Measurements from ENCODE around the gene PIWIL1.

PIWIL1 gene

GRCh38 chr12:130391186-130391585, 53.5 kb downstream of the PIWIL1 start:
- H3K9me3 ChIP-seq (ENCODE audit: insufficient read depth, low read length), result peaks cover 11% of the 10 kb centered on the region; the same call in 1 of the 2 replicates
- H3K27ac ChIP-seq (ENCODE audit: low read depth, low read length), result no peak overlapping the region
- H3K36me3 ChIP-seq (ENCODE audit: low read length), result no peaks in the 10 kb centered on the region
- H4K20me1 ChIP-seq (ENCODE audit: low read depth, low read length), result no peaks in the 10 kb centered on the region
- H3K27me3 ChIP-seq (ENCODE audit: low read length), result no peaks in the 10 kb centered on the region
- H3K79me2 ChIP-seq (ENCODE audit: insufficient read depth, low read length), result no peaks in the 10 kb centered on the region
- H3K4me3 ChIP-seq (ENCODE audit: insufficient read depth, low read length, poor library complexity, severe bottlenecking), result no peak overlapping the region
- H3K4me2 ChIP-seq (ENCODE audit: low read depth, low read length, poor library complexity, severe bottlenecking), result no peak overlapping the region
- no peak overlapping the region for H3K9ac ChIP-seq (ENCODE audit: low read length)
- no peak for TF ChIP-seq EZH2phosphoT487 (conservative IDR thresholded peaks at IDR 0.05; ENCODE audit: low read length)
- TF ChIP-seq CTCF (IDR thresholded peaks at IDR 0.05; ENCODE audit: insufficient read depth, low read length, poor library complexity, severe bottlenecking), result no peak
- H3F3A ChIP-seq (ENCODE audit: insufficient read depth), result 0 out of 2 replicates have a peak, but pooled peaks cover 6% of the 10 kb centered on the region
- no peak overlapping the region for H2AFZ ChIP-seq (ENCODE audit: low read depth, low read length, severe bottlenecking)
- no peaks in the 10 kb centered on the region; the same call in 1 of the 2 replicates for H3K9me2 ChIP-seq (replicated peaks; ENCODE audit: insufficient read depth, low read length)

GRCh38 chr12:130394906-130395305, 57.2 kb downstream of the PIWIL1 start:
- no peak overlapping the region for H3K4me3 ChIP-seq (ENCODE audit: insufficient read depth, low read length, poor library complexity, severe bottlenecking)
- H3K9me3 ChIP-seq (ENCODE audit: insufficient read depth, low read length), result no peaks in the 10 kb centered on the region; the same call in 1 of the 2 replicates
- H2AFZ ChIP-seq (ENCODE audit: low read depth, low read length, severe bottlenecking), result no peak overlapping the region
- H3K9ac ChIP-seq (ENCODE audit: low read length), result no peak overlapping the region
- no peaks in the 10 kb centered on the region for H3K79me2 ChIP-seq (ENCODE audit: insufficient read depth, low read length)
- H4K20me1 ChIP-seq (ENCODE audit: low read depth, low read length), result no peaks in the 10 kb centered on the region
- TF ChIP-seq EZH2phosphoT487 (conservative IDR thresholded peaks at IDR 0.05; ENCODE audit: low read length), result no peak
- H3K27me3 ChIP-seq (ENCODE audit: low read length), result no peaks in the 10 kb centered on the region
- H3K36me3 ChIP-seq (ENCODE audit: low read length), result no peaks in the 10 kb centered on the region
- H3K4me2 ChIP-seq (ENCODE audit: low read depth, low read length, poor library complexity, severe bottlenecking), result no peak overlapping the region
- H3K27ac ChIP-seq (ENCODE audit: low read depth, low read length), result no peak overlapping the region
- no peaks in the 10 kb centered on the region; the same call in 1 of the 2 replicates for H3K9me2 ChIP-seq (replicated peaks; ENCODE audit: insufficient read depth, low read length)
- no peaks in the 10 kb centered on the region for H3F3A ChIP-seq (ENCODE audit: insufficient read depth)

GRCh38 chr12:130396667-130397066, 59.0 kb downstream of the PIWIL1 start:
- no peak for TF ChIP-seq CTCF (IDR thresholded peaks at IDR 0.05; ENCODE audit: insufficient read depth, low read length, poor library complexity, severe bottlenecking)
- TF ChIP-seq EZH2phosphoT487 (conservative IDR thresholded peaks at IDR 0.05; ENCODE audit: low read length), result no peak
- Histone ChIP-seq H3K27ac (ENCODE audit: low read depth, low read length) (no peak overlapping the region), H3K4me3 (ENCODE audit: insufficient read depth, low read length, poor library complexity, severe bottlenecking) (no peak overlapping the region)

GRCh38 chr12:130398100-130398848, 60.6 kb downstream of the PIWIL1 start:
- TF ChIP-seq CTCF (IDR thresholded peaks at IDR 0.05; ENCODE audit: insufficient read depth, low read length, poor library complexity, severe bottlenecking), result no peak
- no peak for TF ChIP-seq EZH2phosphoT487 (conservative IDR thresholded peaks at IDR 0.05; ENCODE audit: low read length)
- no peaks in the 10 kb centered on the region; the same call in 1 of the 2 replicates for H3K9me3 ChIP-seq (ENCODE audit: insufficient read depth, low read length)
- no peaks in the 10 kb centered on the region for H3K27me3 ChIP-seq (ENCODE audit: low read length)
- H3F3A ChIP-seq (ENCODE audit: insufficient read depth), result no peaks in the 10 kb centered on the region
- no peaks in the 10 kb centered on the region; the same call in 1 of the 2 replicates for H3K9me2 ChIP-seq (replicated peaks; ENCODE audit: insufficient read depth, low read length)
- no peak overlapping the region for H2AFZ ChIP-seq (ENCODE audit: low read depth, low read length, severe bottlenecking)
- H3K79me2 ChIP-seq (ENCODE audit: insufficient read depth, low read length), result no peaks in the 10 kb centered on the region
- H4K20me1 ChIP-seq (ENCODE audit: low read depth, low read length), result no peaks in the 10 kb centered on the region
- no peaks in the 10 kb centered on the region for H3K36me3 ChIP-seq (ENCODE audit: low read length)
- H3K4me3 ChIP-seq (ENCODE audit: insufficient read depth, low read length, poor library complexity, severe bottlenecking), result no peak overlapping the region
- no peak overlapping the region for H3K4me2 ChIP-seq (ENCODE audit: low read depth, low read length, poor library complexity, severe bottlenecking)
- H3K27ac ChIP-seq (ENCODE audit: low read depth, low read length), result no peak overlapping the region
- H3K9ac ChIP-seq (ENCODE audit: low read length), result no peak overlapping the region

More at GRCh38 chr12:130396667-130397066, 59.0 kb downstream of the PIWIL1 start:
- no peaks in the 10 kb centered on the region for H3F3A ChIP-seq (ENCODE audit: insufficient read depth)
- no peak overlapping the region for H2AFZ ChIP-seq (ENCODE audit: low read depth, low read length, severe bottlenecking)
- no peaks in the 10 kb centered on the region; the same call in 1 of the 2 replicates for H3K9me2 ChIP-seq (replicated peaks; ENCODE audit: insufficient read depth, low read length)
- H4K20me1 ChIP-seq (ENCODE audit: low read depth, low read length), result no peaks in the 10 kb centered on the region
- H3K9me3 ChIP-seq (ENCODE audit: insufficient read depth, low read length), result no peaks in the 10 kb centered on the region; the same call in 1 of the 2 replicates
- H3K79me2 ChIP-seq (ENCODE audit: insufficient read depth, low read length), result no peaks in the 10 kb centered on the region
- H3K27me3 ChIP-seq (ENCODE audit: low read length), result no peaks in the 10 kb centered on the region
- no peak overlapping the region for H3K4me2 ChIP-seq (ENCODE audit: low read depth, low read length, poor library complexity, severe bottlenecking)
- no peak overlapping the region for H3K9ac ChIP-seq (ENCODE audit: low read length)
- no peaks in the 10 kb centered on the region for H3K36me3 ChIP-seq (ENCODE audit: low read length)

Data from SU-DHL-6 (cell line).